Transverse colon (tissue), 3 donors: ENCODE results near the gene GPS1.

Source experiments
- POLR2A ChIP-seq: fragments of 450-650 bp; IDR thresholded peaks from one replicate; pipeline ENCODE4 v1.6.1; 2016; ENCODE audit warnings: antibody characterized with exemption, mild to moderate bottlenecking, moderate library complexity
- TF ChIP-seq, protein P1 (sequence below), 5 experiments: fragments of 200-600 bp in 3 of 5; fragments of 450-650 bp in 2 of 5; sonication (generic) in 3 of 5; IDR thresholded peaks; 1 replicate in 2 of 5; 2 replicates in 3 of 5; pipeline ENCODE4 v1.5.1; 2016 to 2017; ENCODE audit warnings: antibody characterized with exemption in 5 of 5, inconsistent platforms in 3 of 5, mild to moderate bottlenecking in 2 of 5, moderate library complexity in 1 of 5

GRCh38 chr17:82012261-82012639 lies 39.4 kb upstream of the GPS1 start:
- TF ChIP-seq, protein P1, sequence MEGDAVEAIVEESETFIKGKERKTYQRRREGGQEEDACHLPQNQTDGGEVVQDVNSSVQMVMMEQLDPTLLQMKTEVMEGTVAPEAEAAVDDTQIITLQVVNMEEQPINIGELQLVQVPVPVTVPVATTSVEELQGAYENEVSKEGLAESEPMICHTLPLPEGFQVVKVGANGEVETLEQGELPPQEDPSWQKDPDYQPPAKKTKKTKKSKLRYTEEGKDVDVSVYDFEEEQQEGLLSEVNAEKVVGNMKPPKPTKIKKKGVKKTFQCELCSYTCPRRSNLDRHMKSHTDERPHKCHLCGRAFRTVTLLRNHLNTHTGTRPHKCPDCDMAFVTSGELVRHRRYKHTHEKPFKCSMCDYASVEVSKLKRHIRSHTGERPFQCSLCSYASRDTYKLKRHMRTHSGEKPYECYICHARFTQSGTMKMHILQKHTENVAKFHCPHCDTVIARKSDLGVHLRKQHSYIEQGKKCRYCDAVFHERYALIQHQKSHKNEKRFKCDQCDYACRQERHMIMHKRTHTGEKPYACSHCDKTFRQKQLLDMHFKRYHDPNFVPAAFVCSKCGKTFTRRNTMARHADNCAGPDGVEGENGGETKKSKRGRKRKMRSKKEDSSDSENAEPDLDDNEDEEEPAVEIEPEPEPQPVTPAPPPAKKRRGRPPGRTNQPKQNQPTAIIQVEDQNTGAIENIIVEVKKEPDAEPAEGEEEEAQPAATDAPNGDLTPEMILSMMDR (IDR thresholded peaks at IDR 0.05): no peak
- TF ChIP-seq POLR2A: no peak
